Measurements from ENCODE around the gene TIAM2. TPM values are rescaled to one million over a fixed set of nuclear protein-coding genes. Genes with fewer than 3 reads are reported as not detected.

Gene TIAM2
- total RNA-seq, 6 donors from 2014 or later: 5.6 to 25.1 (median 7.7) TPM

DNA sequence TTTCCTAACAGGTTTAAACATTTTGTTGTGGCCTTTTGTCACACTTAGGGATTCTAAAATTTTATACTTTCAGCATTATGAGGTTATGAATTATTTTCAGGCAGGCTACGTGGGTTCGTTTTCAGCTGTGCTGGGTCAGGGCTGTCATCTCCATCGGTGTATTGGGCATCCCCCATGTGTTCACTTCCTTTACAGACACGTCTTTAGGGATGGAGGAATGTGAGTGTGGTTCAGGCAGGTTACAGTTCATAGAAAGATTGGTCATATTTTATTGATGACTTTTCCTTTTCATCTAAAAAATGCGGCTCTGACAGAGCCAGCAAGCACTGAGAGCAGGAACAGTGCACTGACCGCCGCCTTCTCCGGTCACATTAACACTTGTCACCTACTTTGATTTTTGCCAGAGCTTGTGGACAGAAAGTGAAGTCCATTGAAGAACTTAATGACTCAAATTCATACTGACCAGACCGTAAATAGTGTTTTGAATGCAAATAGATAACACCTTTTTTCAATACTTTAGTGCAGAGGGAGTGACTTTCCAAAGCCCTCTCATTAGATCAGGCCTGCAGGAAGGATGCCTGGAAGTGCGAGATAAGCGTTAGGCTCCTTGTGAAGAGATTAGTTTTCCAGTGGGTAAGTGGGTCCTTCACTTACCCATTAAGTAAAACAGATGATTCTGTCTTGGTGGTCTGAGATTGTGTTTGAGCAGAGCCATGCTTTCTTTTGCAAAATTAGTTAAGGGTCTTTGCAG lies 113.1 kb downstream of the TIAM2 start:
- H3K36me3 ChIP-seq: no peaks in the 10 kb centered on the region
- no peak for ATAC-seq (ENCODE audit: low FRiP score in 2 of 2)
- no peak for DNase-seq
- H3K27ac ChIP-seq: no peak overlapping the region
- H3K4me1 ChIP-seq: no peaks in the 10 kb centered on the region
- no peaks in the 10 kb centered on the region for H3K27me3 ChIP-seq
- WGBS, 2 donors: 69% methylated on average over 11 of the region's 11 CpGs
- TF ChIP-seq POLR2A (IDR thresholded peaks at IDR 0.05) (no peak), CTCF (IDR thresholded peaks at IDR 0.05) (no peak), POLR2AphosphoS5 (IDR thresholded peaks at IDR 0.05) (no peak), EP300 (IDR thresholded peaks at IDR 0.05) (no peak)
- H3K4me3 ChIP-seq: no peak overlapping the region
- no peaks in the 10 kb centered on the region for H3K9me3 ChIP-seq

DNA sequence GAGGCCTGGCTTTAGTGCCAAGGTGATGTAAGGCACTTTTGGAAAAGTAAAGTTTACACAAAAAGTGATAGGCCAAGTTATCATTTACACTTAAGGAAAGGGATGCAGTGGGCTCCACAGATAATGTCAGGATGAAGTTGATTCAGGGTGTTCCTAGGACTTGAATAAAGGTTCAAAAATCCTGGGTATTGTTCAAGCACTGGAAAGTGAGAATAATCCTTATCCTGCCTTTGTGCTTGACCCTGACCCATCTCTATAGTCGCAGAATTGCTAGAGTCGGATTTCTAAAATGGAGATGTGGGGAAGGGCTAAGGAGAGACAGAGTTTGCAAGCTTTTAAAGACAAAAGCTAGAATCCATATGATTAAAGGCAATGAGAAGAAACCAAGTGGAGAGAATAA lies 115.6 kb downstream of the TIAM2 start:
- DNase-seq (no peak), ATAC-seq (ENCODE audit: low FRiP score in 2 of 2) (no peak)
- no peaks in the 10 kb centered on the region for H3K9me3 ChIP-seq
- WGBS, 2 donors: 79 to 92% methylated on average over 2 of the region's 2 CpGs
- no peak overlapping the region for H3K27ac ChIP-seq
- no peak for TF ChIP-seq EP300 (IDR thresholded peaks at IDR 0.05)
- TF ChIP-seq CTCF (IDR thresholded peaks at IDR 0.05): no peak
- TF ChIP-seq POLR2A (IDR thresholded peaks at IDR 0.05): no peak
- no peak for TF ChIP-seq POLR2AphosphoS5 (IDR thresholded peaks at IDR 0.05)
- H3K4me1 ChIP-seq: no peaks in the 10 kb centered on the region
- no peak overlapping the region for H3K4me3 ChIP-seq
- no peaks in the 10 kb centered on the region for H3K36me3 ChIP-seq
- H3K27me3 ChIP-seq: no peaks in the 10 kb centered on the region

- DNase-seq: no peak
- TF ChIP-seq POLR2A (IDR thresholded peaks at IDR 0.05): no peak
- TF ChIP-seq POLR2AphosphoS5 (IDR thresholded peaks at IDR 0.05): no peak
- no peak for TF ChIP-seq CTCF (IDR thresholded peaks at IDR 0.05)
- TF ChIP-seq EP300 (IDR thresholded peaks at IDR 0.05): no peak
These were observed 117.6 kb downstream of the TIAM2 start for GRCh38 chr6:155112757-155113156.

GRCh38 chr6:155115893-155116570 lies 120.9 kb downstream of the TIAM2 start:
- H3K27me3 ChIP-seq: no peaks in the 10 kb centered on the region
- ATAC-seq (ENCODE audit: low FRiP score in 2 of 2): no peak
- H3K4me1 ChIP-seq: no peaks in the 10 kb centered on the region
- no peak overlapping the region for H3K27ac ChIP-seq
- no peaks in the 10 kb centered on the region for H3K9me3 ChIP-seq
- H3K36me3 ChIP-seq: no peaks in the 10 kb centered on the region
- H3K4me3 ChIP-seq: no peak overlapping the region
- TF ChIP-seq POLR2A (IDR thresholded peaks at IDR 0.05) (no peak), POLR2AphosphoS5 (IDR thresholded peaks at IDR 0.05) (no peak), EP300 (IDR thresholded peaks at IDR 0.05) (no peak), CTCF (IDR thresholded peaks at IDR 0.05) (no peak)
- WGBS, 2 donors: 66 to 85% methylated on average over 4 of the region's 4 CpGs
- DNase-seq: no peak

More at GRCh38 chr6:155112757-155113156, 117.6 kb downstream of the TIAM2 start:
- no peak overlapping the region for H3K27ac ChIP-seq
- H3K4me3 ChIP-seq: no peak overlapping the region
- H3K4me1 ChIP-seq: no peaks in the 10 kb centered on the region
- ATAC-seq (ENCODE audit: low FRiP score in 2 of 2): peak in 1 of 2 donors; percentile 34
- 83 to 84% methylated on average over 7 of the region's 7 CpGs for WGBS, 2 donors
- no peaks in the 10 kb centered on the region for H3K9me3 ChIP-seq
- H3K27me3 ChIP-seq: no peaks in the 10 kb centered on the region
- H3K36me3 ChIP-seq: no peaks in the 10 kb centered on the region

All from upper lobe of left lung (tissue), 6 donors.